ENCODE data around the gene SPDL1. TPM values are rescaled to one million over a fixed set of nuclear protein-coding genes. Genes with fewer than 3 reads are reported as not detected.
A peak's percentile ranks its signal among the peaks of the same experiment; 100 is the strongest.

Gene SPDL1
- total RNA-seq, 1 experiment from 2014 or later: 72.6 TPM

DNA sequence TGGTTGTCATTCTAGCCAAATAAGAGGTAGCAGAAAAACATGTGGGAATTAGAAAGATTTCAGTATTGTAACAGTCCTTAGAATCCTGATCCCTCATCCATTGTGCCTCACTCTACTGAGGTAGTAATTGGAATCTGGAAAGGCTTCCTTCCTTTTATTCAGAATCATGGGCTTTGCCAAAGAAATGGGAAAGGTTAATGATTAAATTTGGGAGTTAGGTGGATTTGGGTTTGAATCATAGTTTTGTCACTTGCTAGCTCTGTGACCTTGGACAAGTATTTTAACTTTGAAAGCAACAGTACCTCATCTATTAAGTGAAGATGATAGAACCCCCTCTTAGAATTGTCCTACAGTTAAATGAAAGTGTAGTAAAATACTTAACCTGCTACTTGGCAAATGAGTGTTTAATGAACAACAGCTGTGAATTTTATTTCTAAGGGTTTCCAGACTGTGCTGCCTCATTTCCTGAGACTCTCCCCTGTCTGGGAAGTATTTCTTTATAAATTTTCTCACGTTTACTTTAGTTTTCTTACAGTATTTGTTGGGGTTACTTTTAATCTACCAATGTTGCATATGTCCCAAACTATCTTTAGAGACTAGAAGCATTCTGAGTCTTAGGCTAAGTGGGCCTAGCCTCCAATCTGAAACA, 11.7 kb downstream of the SPDL1 start:
- Histone ChIP-seq H3K4me1 (ENCODE audit: control insufficient read depth, insufficient read depth, low read length) (peaks cover 2% of the 10 kb centered on the region; the same call in 1 of the 2 replicates), H3K27me3 (ENCODE audit: control insufficient read depth, insufficient read depth, low read length) (no peaks in the 10 kb centered on the region), H3K27ac (ENCODE audit: low read length) (no peak overlapping the region), H3K36me3 (ENCODE audit: control insufficient read depth, insufficient read depth, low read length) (peaks cover 84% of the 10 kb centered on the region), H3K4me3 (ENCODE audit: low read depth in 2 of 2, low read length in 2 of 2) (no peak overlapping the region), H3K9me3 (ENCODE audit: control insufficient read depth, insufficient read depth, low read depth, low read length) (no peaks in the 10 kb centered on the region)
- CTCF ChIA-PET: no interaction called here
- no TSS peak for BruUV-seq (replicated peaks)
- ATAC-seq (no peak), DNase-seq (ENCODE audit: low read depth, low spot score) (no peak)
- POLR2A ChIA-PET: no interaction called here
- intact Hi-C loops (cut with micrococcal nuclease; ENCODE audit: unreplicated experiment): no loop called here
- in situ Hi-C loops (cut with HindIII; ENCODE audit: low pct_unique_long_range_greater_than_20kb, low sequenced_read_pairs): no loop called here
- TF ChIP-seq, protein P1, sequence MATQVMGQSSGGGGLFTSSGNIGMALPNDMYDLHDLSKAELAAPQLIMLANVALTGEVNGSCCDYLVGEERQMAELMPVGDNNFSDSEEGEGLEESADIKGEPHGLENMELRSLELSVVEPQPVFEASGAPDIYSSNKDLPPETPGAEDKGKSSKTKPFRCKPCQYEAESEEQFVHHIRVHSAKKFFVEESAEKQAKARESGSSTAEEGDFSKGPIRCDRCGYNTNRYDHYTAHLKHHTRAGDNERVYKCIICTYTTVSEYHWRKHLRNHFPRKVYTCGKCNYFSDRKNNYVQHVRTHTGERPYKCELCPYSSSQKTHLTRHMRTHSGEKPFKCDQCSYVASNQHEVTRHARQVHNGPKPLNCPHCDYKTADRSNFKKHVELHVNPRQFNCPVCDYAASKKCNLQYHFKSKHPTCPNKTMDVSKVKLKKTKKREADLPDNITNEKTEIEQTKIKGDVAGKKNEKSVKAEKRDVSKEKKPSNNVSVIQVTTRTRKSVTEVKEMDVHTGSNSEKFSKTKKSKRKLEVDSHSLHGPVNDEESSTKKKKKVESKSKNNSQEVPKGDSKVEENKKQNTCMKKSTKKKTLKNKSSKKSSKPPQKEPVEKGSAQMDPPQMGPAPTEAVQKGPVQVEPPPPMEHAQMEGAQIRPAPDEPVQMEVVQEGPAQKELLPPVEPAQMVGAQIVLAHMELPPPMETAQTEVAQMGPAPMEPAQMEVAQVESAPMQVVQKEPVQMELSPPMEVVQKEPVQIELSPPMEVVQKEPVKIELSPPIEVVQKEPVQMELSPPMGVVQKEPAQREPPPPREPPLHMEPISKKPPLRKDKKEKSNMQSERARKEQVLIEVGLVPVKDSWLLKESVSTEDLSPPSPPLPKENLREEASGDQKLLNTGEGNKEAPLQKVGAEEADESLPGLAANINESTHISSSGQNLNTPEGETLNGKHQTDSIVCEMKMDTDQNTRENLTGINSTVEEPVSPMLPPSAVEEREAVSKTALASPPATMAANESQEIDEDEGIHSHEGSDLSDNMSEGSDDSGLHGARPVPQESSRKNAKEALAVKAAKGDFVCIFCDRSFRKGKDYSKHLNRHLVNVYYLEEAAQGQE (IDR thresholded peaks at IDR 0.05; ENCODE audit: insufficient read depth in 1 of 2, low read depth in 2 of 2, low read length in 1 of 2): no peak
- no peak for TF ChIP-seq TCF7L2 (IDR thresholded peaks at IDR 0.05; ENCODE audit: low read depth, low read length)
- no peak for TF ChIP-seq POLR2AphosphoS5 (IDR thresholded peaks at IDR 0.05; ENCODE audit: low read depth, low read length)
- TF ChIP-seq, protein P2, sequence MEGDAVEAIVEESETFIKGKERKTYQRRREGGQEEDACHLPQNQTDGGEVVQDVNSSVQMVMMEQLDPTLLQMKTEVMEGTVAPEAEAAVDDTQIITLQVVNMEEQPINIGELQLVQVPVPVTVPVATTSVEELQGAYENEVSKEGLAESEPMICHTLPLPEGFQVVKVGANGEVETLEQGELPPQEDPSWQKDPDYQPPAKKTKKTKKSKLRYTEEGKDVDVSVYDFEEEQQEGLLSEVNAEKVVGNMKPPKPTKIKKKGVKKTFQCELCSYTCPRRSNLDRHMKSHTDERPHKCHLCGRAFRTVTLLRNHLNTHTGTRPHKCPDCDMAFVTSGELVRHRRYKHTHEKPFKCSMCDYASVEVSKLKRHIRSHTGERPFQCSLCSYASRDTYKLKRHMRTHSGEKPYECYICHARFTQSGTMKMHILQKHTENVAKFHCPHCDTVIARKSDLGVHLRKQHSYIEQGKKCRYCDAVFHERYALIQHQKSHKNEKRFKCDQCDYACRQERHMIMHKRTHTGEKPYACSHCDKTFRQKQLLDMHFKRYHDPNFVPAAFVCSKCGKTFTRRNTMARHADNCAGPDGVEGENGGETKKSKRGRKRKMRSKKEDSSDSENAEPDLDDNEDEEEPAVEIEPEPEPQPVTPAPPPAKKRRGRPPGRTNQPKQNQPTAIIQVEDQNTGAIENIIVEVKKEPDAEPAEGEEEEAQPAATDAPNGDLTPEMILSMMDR (IDR thresholded peaks at IDR 0.05): no peak
- TF ChIP-seq SIN3A (IDR thresholded peaks at IDR 0.05; ENCODE audit: borderline replicate concordance, insufficient read depth, low read depth, low read length): no peak

DNA sequence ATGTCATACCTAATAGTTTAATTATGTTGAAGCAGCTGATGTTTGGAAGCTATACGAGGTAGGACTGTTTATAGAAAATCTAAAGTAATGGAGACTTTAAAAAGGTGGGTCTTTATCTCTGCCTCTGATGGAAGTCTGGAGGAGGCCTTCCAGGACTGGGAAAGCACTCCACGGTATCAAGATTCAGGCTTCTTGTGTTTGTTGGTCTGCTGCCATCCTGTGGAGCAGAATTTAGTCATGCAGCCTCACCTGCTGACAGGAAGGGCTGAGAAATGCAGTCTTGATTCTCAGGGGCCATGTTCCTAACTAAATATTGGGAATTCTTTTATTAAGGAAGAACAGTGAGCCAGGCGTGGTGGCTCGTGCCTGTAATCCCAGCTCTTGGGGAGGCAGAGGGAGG, 15.9 kb downstream of the SPDL1 start:
- intact Hi-C loops (cut with micrococcal nuclease; ENCODE audit: unreplicated experiment) (no loop called here), in situ Hi-C loops (cut with HindIII; ENCODE audit: low pct_unique_long_range_greater_than_20kb, low sequenced_read_pairs) (no loop called here)
- Histone ChIP-seq H3K4me3 (ENCODE audit: low read depth in 2 of 2, low read length in 2 of 2) (no peak overlapping the region), H3K36me3 (ENCODE audit: control insufficient read depth, insufficient read depth, low read length) (peaks cover 74% of the 10 kb centered on the region), H3K27me3 (ENCODE audit: control insufficient read depth, insufficient read depth, low read length) (no peaks in the 10 kb centered on the region), H3K27ac (ENCODE audit: low read length) (peak overlapping the region; percentile 34; the same call in 1 of the 2 replicates), H3K9me3 (ENCODE audit: control insufficient read depth, insufficient read depth, low read depth, low read length) (no peaks in the 10 kb centered on the region), H3K4me1 (ENCODE audit: control insufficient read depth, insufficient read depth, low read length) (peaks cover 5% of the 10 kb centered on the region; the same call in 1 of the 2 replicates)
- ATAC-seq (peak; percentile 61; the same call in 1 of the 2 replicates), DNase-seq (ENCODE audit: low read depth, low spot score) (no peak)
- POLR2A ChIA-PET: no interaction called here
- no TSS peak for BruUV-seq (replicated peaks)
- no peak for TF ChIP-seq TCF7L2 (IDR thresholded peaks at IDR 0.05; ENCODE audit: low read depth, low read length)
- TF ChIP-seq POLR2AphosphoS5 (IDR thresholded peaks at IDR 0.05; ENCODE audit: low read depth, low read length): no peak
- no peak for TF ChIP-seq SIN3A (IDR thresholded peaks at IDR 0.05; ENCODE audit: borderline replicate concordance, insufficient read depth, low read depth, low read length)
- TF ChIP-seq, protein P1 (IDR thresholded peaks at IDR 0.05; ENCODE audit: insufficient read depth in 1 of 2, low read depth in 2 of 2, low read length in 1 of 2): no peak
- CTCF ChIA-PET: no interaction called here

All from Panc1 (cell line).